GM12874 (cell line): ENCODE measurements around the gene CPNE7.

Experiments
- CTCF ChIP-seq: IDR thresholded peaks from 2 replicates; pipeline ENCODE4 v1.5.1; 2011; ENCODE audit warnings: low read depth, mild to moderate bottlenecking, control low read depth, low read length, moderate library complexity; ENCODE audit not compliant: insufficient read depth

CPNE7 gene

GRCh38 chr16:89576153-89577054 is 846 bp downstream of the CPNE7 start:
- TF ChIP-seq CTCF: no peak

DNA sequence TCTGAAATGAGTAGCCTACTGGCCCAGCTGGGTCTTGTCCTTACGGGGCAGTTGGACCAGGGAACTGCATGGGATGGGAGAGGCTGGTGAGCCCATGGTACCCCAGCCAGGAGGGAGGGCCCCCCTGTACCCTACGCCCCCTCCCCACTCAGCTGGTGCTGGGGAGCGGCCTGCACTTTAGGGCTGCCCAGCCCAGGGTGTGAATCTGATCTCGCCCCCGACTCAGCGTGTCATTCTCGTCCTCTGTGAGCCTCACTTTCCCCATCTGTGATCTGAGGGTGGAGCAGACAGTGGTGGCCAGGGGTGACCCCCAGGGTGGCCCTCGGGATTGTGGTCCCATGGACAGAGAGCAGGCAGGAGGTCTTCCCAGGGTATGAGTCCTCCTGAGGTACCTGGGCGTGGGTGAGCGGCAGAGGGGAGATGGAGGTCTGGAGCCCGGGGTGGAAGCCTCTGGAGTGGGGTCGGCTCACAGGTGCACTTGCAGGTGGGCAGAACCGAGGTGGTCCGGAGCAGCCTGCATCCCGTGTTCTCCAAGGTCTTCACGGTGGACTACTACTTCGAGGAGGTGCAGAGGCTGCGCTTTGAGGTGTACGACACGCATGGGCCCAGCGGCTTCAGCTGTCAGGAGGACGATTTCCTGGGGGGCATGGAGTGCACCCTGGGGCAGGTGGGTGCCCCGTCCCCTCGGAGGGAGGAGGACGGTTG is 1.6 kb downstream of the CPNE7 start:
- no peak for TF ChIP-seq CTCF

DNA sequence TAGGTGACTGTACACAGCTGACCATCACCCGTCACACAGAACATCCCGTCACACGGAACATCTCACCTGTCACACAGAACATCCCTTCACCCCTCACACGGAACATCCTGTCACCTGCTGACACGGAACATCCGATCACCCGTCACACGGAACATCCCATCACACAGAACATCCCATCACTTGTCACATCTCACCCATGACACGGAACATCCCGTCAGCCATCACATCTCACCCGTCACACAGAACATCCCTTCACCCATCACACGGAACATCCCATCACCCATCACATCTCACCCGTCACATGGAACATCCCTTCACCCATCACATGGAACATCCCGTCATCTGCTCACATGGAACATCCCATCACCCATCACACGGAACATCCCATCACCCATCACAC is 3.8 kb downstream of the CPNE7 start:
- no peak for TF ChIP-seq CTCF

DNA sequence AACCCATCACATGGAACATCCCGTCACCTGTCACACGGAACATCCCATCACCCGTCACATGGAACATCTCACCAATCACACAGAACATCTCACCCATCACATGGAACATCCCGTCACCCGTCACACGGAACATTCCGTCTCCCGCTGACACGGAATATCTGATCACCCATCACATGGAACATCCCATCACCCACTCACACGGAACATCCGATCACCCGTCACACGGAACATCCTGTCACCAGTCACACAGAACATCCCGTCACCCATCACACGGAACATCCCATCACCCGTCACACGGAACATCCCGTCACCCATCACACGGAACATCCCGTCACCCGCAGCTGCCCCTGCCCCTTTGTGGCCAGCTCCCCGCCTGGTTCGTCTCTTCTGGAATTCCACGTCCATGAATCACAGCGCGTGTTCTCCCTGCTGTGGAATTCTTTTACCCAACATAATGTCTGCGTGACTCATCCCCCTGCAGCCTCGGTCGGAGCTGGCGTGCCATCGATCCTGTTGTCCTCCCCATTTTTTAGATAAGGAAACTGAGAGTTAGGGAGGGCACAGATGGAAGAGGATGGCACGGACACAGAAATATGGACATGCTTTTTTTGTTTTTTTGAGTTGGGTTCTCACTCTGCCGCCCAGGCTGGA is 5.6 kb downstream of the CPNE7 start:
- no peak for TF ChIP-seq CTCF

GRCh38 chr16:89581861-89582563 is 6.5 kb downstream of the CPNE7 start:
- no peak for TF ChIP-seq CTCF

DNA sequence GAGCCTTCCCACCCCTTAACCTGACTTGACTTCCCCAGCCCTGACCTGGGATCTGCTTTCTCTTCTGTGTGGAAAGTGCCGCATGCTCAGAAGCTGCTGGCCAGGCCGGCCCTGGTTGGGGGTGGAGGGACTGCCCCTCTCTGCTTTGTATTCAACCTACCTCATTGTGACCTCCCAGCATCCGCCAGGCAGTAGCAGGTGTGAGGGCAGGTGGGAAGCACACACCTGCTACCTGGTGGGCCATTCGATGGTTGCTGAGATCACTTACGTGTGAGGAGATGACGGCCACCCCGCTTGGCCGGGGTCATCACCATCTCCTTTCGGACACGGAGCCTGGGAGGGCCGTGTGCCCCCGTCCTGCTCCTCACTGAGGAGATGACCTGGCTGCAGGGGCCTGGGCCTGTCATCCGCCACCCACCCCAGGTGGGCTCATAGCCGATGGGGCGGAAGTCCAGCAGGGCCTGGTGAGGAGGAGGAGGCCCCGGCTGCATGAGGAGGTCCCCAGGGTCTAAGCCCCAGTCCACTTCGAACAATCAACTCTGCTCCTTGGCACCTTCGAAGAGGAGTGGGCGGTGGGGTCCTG is 7.1 kb downstream of the CPNE7 start:
- TF ChIP-seq CTCF: no peak
